Nephron (organoid): ENCODE results near the gene PLCD4.

ENCODE experiments used
- H3K27ac Mint-ChIP-seq, 3 experiments: 2 replicates each; pipeline ENCODE4 v1.8.0; 2020; ENCODE audit warnings: mixed read lengths in 3 of 3, mild to moderate bottlenecking in 2 of 3, moderate library complexity in 1 of 3
- H3K27me3 Mint-ChIP-seq: 2 replicates; pipeline ENCODE4 v1.8.0; 2021; ENCODE audit warnings: low read depth, mild to moderate bottlenecking, moderate library complexity, mixed read lengths
- H3K36me3 Mint-ChIP-seq: 2 replicates; pipeline ENCODE4 v1.8.0; 2020; ENCODE audit warnings: low read depth, mixed read lengths
- H3K4me1 Mint-ChIP-seq: 2 replicates; pipeline ENCODE4 v1.8.0; 2020; ENCODE audit warnings: mixed read lengths
- H3K4me3 Mint-ChIP-seq, 3 experiments: 2 replicates each; pipeline ENCODE4 v1.8.0; 2020; ENCODE audit warnings: mild to moderate bottlenecking in 3 of 3, mixed read lengths in 3 of 3, moderate library complexity in 2 of 3
- H3K9me3 Mint-ChIP-seq: 2 replicates; pipeline ENCODE4 v1.8.0; 2020; ENCODE audit warnings: mixed read lengths
- TF ChIP-seq, protein P1 (sequence below), 3 experiments: fragments of 200-600 bp; sonication (generic); IDR thresholded peaks; one replicate each; pipeline ENCODE4 v1.5.0; 2021; ENCODE audit warnings: antibody characterized with exemption in 3 of 3; ENCODE audit not compliant: unreplicated experiment in 3 of 3

PLCD4 gene

DNA sequence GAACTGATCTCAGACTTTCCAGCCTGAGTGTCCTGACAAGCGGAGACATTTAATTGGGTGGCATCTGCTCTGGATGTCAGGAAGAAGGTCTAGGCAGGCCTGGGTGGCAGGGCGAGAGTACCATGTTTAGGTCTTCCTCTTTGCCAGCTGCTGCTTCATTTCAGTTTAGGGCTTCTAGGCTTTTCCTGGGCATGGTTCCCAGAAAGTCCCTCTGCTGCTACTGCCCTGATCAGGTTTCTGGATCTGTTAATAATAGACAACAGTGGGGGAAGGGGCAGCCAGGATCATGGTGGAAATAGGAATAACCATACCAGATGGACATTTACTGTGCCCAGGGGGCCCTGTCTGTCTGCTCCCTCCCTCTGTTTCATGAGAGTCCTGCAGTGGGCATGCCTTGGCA, 2.3 kb upstream of the PLCD4 start:
- no peaks in the 10 kb centered on the region for H3K9me3 Mint-ChIP-seq
- no peaks in the 10 kb centered on the region for H3K36me3 Mint-ChIP-seq
- H3K4me1 Mint-ChIP-seq, result peaks cover 33% of the 10 kb centered on the region
- TF ChIP-seq, protein P1, sequence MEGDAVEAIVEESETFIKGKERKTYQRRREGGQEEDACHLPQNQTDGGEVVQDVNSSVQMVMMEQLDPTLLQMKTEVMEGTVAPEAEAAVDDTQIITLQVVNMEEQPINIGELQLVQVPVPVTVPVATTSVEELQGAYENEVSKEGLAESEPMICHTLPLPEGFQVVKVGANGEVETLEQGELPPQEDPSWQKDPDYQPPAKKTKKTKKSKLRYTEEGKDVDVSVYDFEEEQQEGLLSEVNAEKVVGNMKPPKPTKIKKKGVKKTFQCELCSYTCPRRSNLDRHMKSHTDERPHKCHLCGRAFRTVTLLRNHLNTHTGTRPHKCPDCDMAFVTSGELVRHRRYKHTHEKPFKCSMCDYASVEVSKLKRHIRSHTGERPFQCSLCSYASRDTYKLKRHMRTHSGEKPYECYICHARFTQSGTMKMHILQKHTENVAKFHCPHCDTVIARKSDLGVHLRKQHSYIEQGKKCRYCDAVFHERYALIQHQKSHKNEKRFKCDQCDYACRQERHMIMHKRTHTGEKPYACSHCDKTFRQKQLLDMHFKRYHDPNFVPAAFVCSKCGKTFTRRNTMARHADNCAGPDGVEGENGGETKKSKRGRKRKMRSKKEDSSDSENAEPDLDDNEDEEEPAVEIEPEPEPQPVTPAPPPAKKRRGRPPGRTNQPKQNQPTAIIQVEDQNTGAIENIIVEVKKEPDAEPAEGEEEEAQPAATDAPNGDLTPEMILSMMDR (IDR thresholded peaks at IDR 0.05; ENCODE audit: unreplicated experiment in 3 of 3), result no peak
- no peaks in the 10 kb centered on the region for H3K27me3 Mint-ChIP-seq
- H3K4me3 Mint-ChIP-seq, result peak overlapping the region in 1 of 3 experiments; percentile 38
- peak overlapping the region; percentile 20 to 98 (median 88) for H3K27ac Mint-ChIP-seq

DNA sequence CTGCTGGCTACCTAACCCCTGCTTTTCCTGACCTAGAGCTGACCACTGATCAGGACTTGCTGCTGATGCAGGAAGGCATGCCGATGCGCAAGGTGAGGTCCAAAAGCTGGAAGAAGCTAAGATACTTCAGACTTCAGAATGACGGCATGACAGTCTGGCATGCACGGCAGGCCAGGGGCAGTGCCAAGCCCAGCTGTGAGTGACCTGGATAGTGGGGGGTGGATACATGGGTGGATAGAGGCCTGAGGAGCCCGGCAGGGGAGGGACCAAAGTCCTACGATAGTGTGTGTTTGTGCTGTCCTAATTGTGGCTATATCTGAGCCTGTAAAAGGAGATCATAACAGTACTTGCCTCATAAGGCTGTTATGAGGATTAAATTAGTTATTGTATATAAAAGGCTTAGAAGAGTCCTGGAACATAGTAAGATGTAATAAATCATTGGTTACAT, 8.2 kb downstream of the PLCD4 start:
- Mint-ChIP-seq H3K36me3 (no peaks in the 10 kb centered on the region), H3K9me3 (no peaks in the 10 kb centered on the region), H3K4me1 (no peaks in the 10 kb centered on the region), H3K4me3 (no peak overlapping the region), H3K27ac (no peak overlapping the region), H3K27me3 (peaks cover 3% of the 10 kb centered on the region)
- TF ChIP-seq, protein P1 (IDR thresholded peaks at IDR 0.05; ENCODE audit: unreplicated experiment in 3 of 3), result no peak

DNA sequence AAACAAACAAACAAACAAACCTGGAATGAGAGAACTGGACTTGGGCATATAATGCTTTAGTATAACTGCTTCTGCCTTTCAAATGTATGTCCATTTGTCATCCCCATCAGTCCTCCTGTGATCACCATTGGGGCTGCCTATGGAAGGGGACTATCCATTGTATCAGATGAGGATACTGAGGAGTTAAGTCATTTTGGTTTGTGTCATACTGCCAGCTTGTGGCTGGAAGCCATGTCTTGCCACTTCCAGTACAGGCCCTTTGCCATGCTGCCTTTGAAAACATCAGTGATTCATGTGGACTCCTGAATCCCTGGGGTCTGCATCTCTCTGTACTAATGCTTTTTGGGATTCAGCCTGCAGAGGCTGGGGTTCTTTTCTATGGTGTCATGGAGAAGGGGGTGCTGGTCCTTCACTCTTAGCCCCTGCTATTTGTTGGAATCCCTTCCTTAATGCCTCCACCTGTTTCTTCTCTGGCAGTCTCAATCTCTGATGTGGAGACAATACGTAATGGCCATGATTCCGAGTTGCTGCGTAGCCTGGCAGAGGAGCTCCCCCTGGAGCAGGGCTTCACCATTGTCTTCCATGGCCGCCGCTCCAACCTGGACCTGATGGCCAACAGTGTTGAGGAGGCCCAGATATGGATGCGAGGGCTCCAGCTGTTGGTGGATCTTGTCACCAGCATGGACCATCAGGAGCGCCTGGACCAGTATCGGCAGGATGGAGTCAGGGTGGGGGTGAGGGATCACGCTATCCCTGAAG, 10.6 kb downstream of the PLCD4 start:
- H3K4me1 Mint-ChIP-seq, result peaks cover 13% of the 10 kb centered on the region
- no peaks in the 10 kb centered on the region for H3K9me3 Mint-ChIP-seq
- H3K36me3 Mint-ChIP-seq, result no peaks in the 10 kb centered on the region
- no peak overlapping the region for H3K4me3 Mint-ChIP-seq
- peaks cover 3% of the 10 kb centered on the region for H3K27me3 Mint-ChIP-seq
- H3K27ac Mint-ChIP-seq, result no peak overlapping the region
- TF ChIP-seq, protein P1 (IDR thresholded peaks at IDR 0.05; ENCODE audit: unreplicated experiment in 3 of 3), result no peak

DNA sequence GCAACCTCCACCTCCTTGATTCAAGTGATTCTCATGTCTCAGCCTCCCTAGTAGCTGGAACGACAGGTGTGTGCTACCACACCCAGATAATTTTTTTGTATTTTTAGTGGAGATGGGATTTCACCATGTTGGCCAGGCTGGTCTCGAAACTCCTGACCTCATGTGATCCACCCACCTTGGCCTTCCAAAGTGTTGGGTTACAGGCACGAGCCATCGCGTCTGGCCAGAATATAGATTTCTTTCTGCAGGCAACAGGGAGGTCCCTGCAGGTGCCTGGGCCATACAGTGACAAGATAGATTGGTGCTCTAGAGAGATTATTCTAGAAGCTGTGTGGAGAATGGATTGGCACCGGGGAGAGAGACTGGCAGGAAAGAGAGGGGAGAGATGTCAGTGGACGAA, 13.3 kb downstream of the PLCD4 start:
- TF ChIP-seq, protein P1 (IDR thresholded peaks at IDR 0.05; ENCODE audit: unreplicated experiment in 3 of 3), result no peak
- no peak overlapping the region for H3K27ac Mint-ChIP-seq
- no peaks in the 10 kb centered on the region for H3K9me3 Mint-ChIP-seq
- no peak overlapping the region for H3K4me3 Mint-ChIP-seq
- H3K4me1 Mint-ChIP-seq, result peaks cover 14% of the 10 kb centered on the region
- H3K36me3 Mint-ChIP-seq, result no peaks in the 10 kb centered on the region
- H3K27me3 Mint-ChIP-seq, result peaks cover 3% of the 10 kb centered on the region

DNA sequence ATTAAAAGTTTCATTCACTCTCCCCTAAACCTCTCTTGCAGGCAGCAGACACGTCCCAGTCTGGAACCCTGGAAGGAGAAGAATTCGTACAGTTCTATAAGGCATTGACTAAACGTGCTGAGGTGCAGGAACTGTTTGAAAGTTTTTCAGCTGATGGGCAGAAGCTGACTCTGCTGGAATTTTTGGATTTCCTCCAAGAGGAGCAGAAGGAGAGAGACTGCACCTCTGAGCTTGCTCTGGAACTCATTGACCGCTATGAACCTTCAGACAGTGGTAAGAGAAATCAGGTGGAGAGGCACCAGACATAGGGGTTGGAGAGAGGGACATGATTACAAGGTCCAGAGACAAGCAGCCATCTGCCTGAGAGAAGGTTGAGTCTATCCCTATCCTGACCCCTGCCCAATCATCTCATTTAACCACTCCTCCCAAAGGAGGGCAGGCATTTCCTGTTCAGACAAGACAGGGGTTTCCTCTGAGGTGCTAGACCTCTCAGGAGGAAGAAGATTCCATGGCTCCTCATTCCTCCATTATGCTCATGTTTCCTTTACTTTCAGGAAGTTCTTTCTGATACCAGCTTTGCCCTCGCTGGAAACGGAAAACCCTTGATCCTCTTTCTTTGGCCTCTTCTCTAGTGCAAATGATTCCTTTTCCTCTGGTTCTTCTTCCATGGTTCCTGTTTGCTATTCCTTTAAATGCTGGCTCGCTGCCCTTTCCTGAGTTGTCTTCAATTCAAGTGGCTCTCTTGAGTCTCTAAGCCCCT, 15.1 kb downstream of the PLCD4 start:
- Mint-ChIP-seq H3K4me1 (peaks cover 14% of the 10 kb centered on the region), H3K27ac (peak overlapping the region in 2 of 3 experiments; percentile 60 to 75)
- TF ChIP-seq, protein P1 (IDR thresholded peaks at IDR 0.05; ENCODE audit: unreplicated experiment in 3 of 3), result no peak

More for the DNA sequence above, 15.1 kb downstream of the PLCD4 start:
- H3K4me3 Mint-ChIP-seq, result no peak overlapping the region
- no peaks in the 10 kb centered on the region for H3K36me3 Mint-ChIP-seq
- H3K27me3 Mint-ChIP-seq, result peaks cover 3% of the 10 kb centered on the region
- no peaks in the 10 kb centered on the region for H3K9me3 Mint-ChIP-seq
